Neural progenitor cell (in vitro differentiated cells): ENCODE data around the gene ZNF516. TPM values are rescaled to one million over a fixed set of nuclear protein-coding genes. Genes with fewer than 3 reads are reported as not detected.

Experiments used
- DNase-seq: peaks from one replicate; pipeline ENCODE4 v3.0.0-alpha.2; 2016; ENCODE audit warnings: low spot score
- H2AFZ ChIP-seq: fragments of 200-600 bp; sonication (generic); replicated peaks from 2 replicates; pipeline ENCODE4 v1.6.1; 2016; ENCODE audit warnings: antibody characterized with exemption
- H3F3A ChIP-seq: fragments of 200-600 bp; sonication (generic); 2 replicates; pipeline ENCODE4 v1.6.1; 2016; ENCODE audit warnings: antibody characterized with exemption, low read depth
- H3K27ac ChIP-seq: fragments of 200-600 bp; sonication (generic); 2 replicates; pipeline ENCODE4 v1.5.1; 2016; ENCODE audit warnings: mild to moderate bottlenecking
- H3K27me3 ChIP-seq: fragments of 200-600 bp; sonication (generic); 2 replicates; pipeline ENCODE4 v1.6.1; 2016; ENCODE audit warnings: mild to moderate bottlenecking, moderate library complexity
- H3K36me3 ChIP-seq: fragments of 200-600 bp; sonication (generic); 2 replicates; pipeline ENCODE4 v1.5.1; 2016
- H3K4me1 ChIP-seq: fragments of 200-600 bp; sonication (generic); 2 replicates; pipeline ENCODE4 v1.6.1; 2016; ENCODE audit warnings: mixed run types
- H3K4me2 ChIP-seq: fragments of 200-600 bp; sonication (generic); 2 replicates; pipeline ENCODE4 v1.6.1; 2016
- H3K4me3 ChIP-seq: fragments of 200-600 bp; sonication (generic); 2 replicates; pipeline ENCODE4 v1.5.1; 2016
- H3K79me2 ChIP-seq: fragments of 200-600 bp; sonication (generic); 2 replicates; pipeline ENCODE4 v1.6.1; 2016; ENCODE audit warnings: low read depth
- H3K9ac ChIP-seq: fragments of 200-600 bp; sonication (generic); 2 replicates; pipeline ENCODE4 v1.6.1; 2016
- H3K9me3 ChIP-seq: fragments of 200-600 bp; sonication (generic); 2 replicates; pipeline ENCODE4 v1.5.1; 2016; ENCODE audit warnings: low read depth
- H4K20me1 ChIP-seq: fragments of 200-600 bp; sonication (generic); 2 replicates; pipeline ENCODE4 v1.6.1; 2016; ENCODE audit warnings: low read depth
- H3K27ac Mint-ChIP-seq: 3 replicates; pipeline ENCODE4 v1.8.0; 2021; ENCODE audit warnings: mixed read lengths
- H3K27me3 Mint-ChIP-seq: 2 replicates; pipeline ENCODE4 v1.8.0; 2022; ENCODE audit warnings: low read depth, mild to moderate bottlenecking, inconsistent platforms, moderate library complexity, mixed read lengths; ENCODE audit not compliant: insufficient read depth
- H3K36me3 Mint-ChIP-seq: 3 replicates; pipeline ENCODE4 v1.8.0; 2021; ENCODE audit warnings: mixed read lengths
- H3K4me1 Mint-ChIP-seq: 3 replicates; pipeline ENCODE4 v1.8.0; 2021; ENCODE audit warnings: mixed read lengths
- H3K4me3 Mint-ChIP-seq: 3 replicates; pipeline ENCODE4 v1.8.0; 2021; ENCODE audit warnings: mild to moderate bottlenecking, moderate library complexity, mixed read lengths
- H3K9me3 Mint-ChIP-seq: 3 replicates; pipeline ENCODE4 v1.8.0; 2020; ENCODE audit warnings: mixed read lengths
- CTCF ChIP-seq: fragments of 200-600 bp; sonication (generic); IDR thresholded peaks from 2 replicates; pipeline ENCODE4 v1.5.1; 2017; ENCODE audit warnings: antibody characterized with exemption, mild to moderate bottlenecking
- EZH2 ChIP-seq: fragments of 200-600 bp; sonication (generic); IDR thresholded peaks from 2 replicates; pipeline ENCODE4 v1.6.1; 2017; ENCODE audit warnings: antibody characterized with exemption, mild to moderate bottlenecking, moderate library complexity
- EZH2phosphoT487 ChIP-seq: fragments of 200-600 bp; sonication (generic); IDR thresholded peaks from 2 replicates; pipeline ENCODE4 v1.6.1; 2017; ENCODE audit warnings: antibody characterized with exemption
- total RNA-seq: library from RNA; depleted of rRNA; stranded (reverse); fragments of >200 nt; gene quantifications from 2 replicates; pipeline ENCODE4 v1.2.3, GENCODE V29; 2015; ENCODE audit warnings: low replicate concordance

Gene ZNF516
- total RNA-seq, 1 donor from 2014 or later = 45.5 TPM

GRCh38 chr18:76522122-76522503 is 27.1 kb upstream of the ZNF516 start:
- peaks cover 64% of the 10 kb centered on the region for H3K4me1 ChIP-seq
- H3K9ac ChIP-seq = no peak overlapping the region
- peaks cover 24% of the 10 kb centered on the region for H3F3A ChIP-seq
- no peaks in the 10 kb centered on the region for H3K9me3 Mint-ChIP-seq
- peaks cover 1% of the 10 kb centered on the region for H3K27me3 ChIP-seq
- no peak overlapping the region for H3K27ac ChIP-seq
- no peaks in the 10 kb centered on the region for H3K9me3 ChIP-seq
- no peaks in the 10 kb centered on the region for H4K20me1 ChIP-seq
- peak overlapping the region; percentile 96 for H3K27ac Mint-ChIP-seq
- H3K27me3 Mint-ChIP-seq = peaks cover 3% of the 10 kb centered on the region
- H3K4me3 Mint-ChIP-seq = peak overlapping the region; percentile 24
- no peaks in the 10 kb centered on the region for H3K36me3 Mint-ChIP-seq
- H3K4me3 ChIP-seq = no peak overlapping the region
- no peak for TF ChIP-seq CTCF
- no peak for TF ChIP-seq EZH2
- no peak for TF ChIP-seq EZH2phosphoT487
- H3K4me1 Mint-ChIP-seq = peaks cover 72% of the 10 kb centered on the region
- peak overlapping the region; percentile 96 for H2AFZ ChIP-seq
- no peaks in the 10 kb centered on the region for H3K36me3 ChIP-seq
- no peak overlapping the region for H3K4me2 ChIP-seq
- H3K79me2 ChIP-seq = no peaks in the 10 kb centered on the region
- DNase-seq = peak; percentile 51

- Mint-ChIP-seq H3K27me3 (peaks cover 3% of the 10 kb centered on the region), H3K4me3 (peak overlapping the region; percentile 24), H3K36me3 (no peaks in the 10 kb centered on the region), H3K27ac (peak overlapping the region; percentile 96), H3K9me3 (no peaks in the 10 kb centered on the region), H3K4me1 (peaks cover 72% of the 10 kb centered on the region)
- Histone ChIP-seq H2AFZ (peak overlapping the region; percentile 96), H3K4me3 (no peak overlapping the region), H3K27ac (no peak overlapping the region), H3F3A (peaks cover 24% of the 10 kb centered on the region), H3K4me1 (peaks cover 64% of the 10 kb centered on the region), H3K79me2 (no peaks in the 10 kb centered on the region), H3K9ac (no peak overlapping the region), H4K20me1 (no peaks in the 10 kb centered on the region), H3K4me2 (no peak overlapping the region), H3K36me3 (no peaks in the 10 kb centered on the region), H3K9me3 (no peaks in the 10 kb centered on the region), H3K27me3 (no peaks in the 10 kb centered on the region)
- TF ChIP-seq CTCF (no peak), EZH2 (no peak), EZH2phosphoT487 (no peak)
- DNase-seq = no peak
These were observed 26.5 kb upstream of the ZNF516 start for GRCh38 chr18:76521417-76522121.

GRCh38 chr18:76518860-76519538 is 24.0 kb upstream of the ZNF516 start:
- peak overlapping the region; percentile 81 for H3K4me2 ChIP-seq
- H2AFZ ChIP-seq = peak overlapping the region; percentile 89
- Mint-ChIP-seq H3K9me3 (no peaks in the 10 kb centered on the region), H3K4me3 (peak overlapping the region; percentile 84), H3K4me1 (peaks cover 57% of the 10 kb centered on the region), H3K36me3 (no peaks in the 10 kb centered on the region), H3K27me3 (peaks cover 3% of the 10 kb centered on the region), H3K27ac (peak overlapping the region; percentile 99)
- H3F3A ChIP-seq = peaks cover 24% of the 10 kb centered on the region
- H3K9me3 ChIP-seq = no peaks in the 10 kb centered on the region
- H3K79me2 ChIP-seq = no peaks in the 10 kb centered on the region
- no peaks in the 10 kb centered on the region for H3K36me3 ChIP-seq
- peaks cover 47% of the 10 kb centered on the region for H3K4me1 ChIP-seq
- H3K4me3 ChIP-seq = peak overlapping the region; percentile 39
- TF ChIP-seq CTCF (no peak), EZH2 (no peak), EZH2phosphoT487 (no peak)
- H4K20me1 ChIP-seq = no peaks in the 10 kb centered on the region
- no peaks in the 10 kb centered on the region for H3K27me3 ChIP-seq
- no peak overlapping the region for H3K9ac ChIP-seq
- H3K27ac ChIP-seq = peak overlapping the region; percentile 65
- DNase-seq = peak; percentile 65
